Rectal smooth muscle tissue (tissue), 1 donor: ENCODE data around the gene ZNF804A.
"Not testable (repeated sequence)": the region's sequence is repeated elsewhere in the genome, so short reads cannot be mapped to it uniquely, and the experiment has no call there.

Experiments used
- H3K27ac ChIP-seq: one replicate; pipeline ENCODE4 v1.7.0; 2013; ENCODE audit warnings: low read depth, low read length, inconsistent platforms
- H3K27me3 ChIP-seq: one replicate; pipeline ENCODE4 v1.7.0; 2013; ENCODE audit warnings: low read length; ENCODE audit not compliant: control insufficient read depth, insufficient read depth
- H3K36me3 ChIP-seq: one replicate; pipeline ENCODE4 v1.7.0; 2013; ENCODE audit warnings: low read length; ENCODE audit not compliant: control insufficient read depth, insufficient read depth
- H3K4me1 ChIP-seq: one replicate; pipeline ENCODE4 v1.7.0; 2013; ENCODE audit warnings: low read length; ENCODE audit not compliant: control insufficient read depth, insufficient read depth
- H3K4me3 ChIP-seq: one replicate; pipeline ENCODE4 v1.7.0; 2013; ENCODE audit warnings: low read length
- H3K9ac ChIP-seq: one replicate; pipeline ENCODE4 v1.7.0; 2013; ENCODE audit warnings: low read length

ZNF804A gene

GRCh38 chr2:184756161-184756560 lies 157.8 kb downstream of the ZNF804A start:
- H3K27ac ChIP-seq = no peak overlapping the region
- no peak overlapping the region for H3K4me3 ChIP-seq
- H3K4me1 ChIP-seq = no peaks in the 10 kb centered on the region
- H3K27me3 ChIP-seq = no peaks in the 10 kb centered on the region
- H3K9ac ChIP-seq = no peak overlapping the region
- no peaks in the 10 kb centered on the region for H3K36me3 ChIP-seq

DNA sequence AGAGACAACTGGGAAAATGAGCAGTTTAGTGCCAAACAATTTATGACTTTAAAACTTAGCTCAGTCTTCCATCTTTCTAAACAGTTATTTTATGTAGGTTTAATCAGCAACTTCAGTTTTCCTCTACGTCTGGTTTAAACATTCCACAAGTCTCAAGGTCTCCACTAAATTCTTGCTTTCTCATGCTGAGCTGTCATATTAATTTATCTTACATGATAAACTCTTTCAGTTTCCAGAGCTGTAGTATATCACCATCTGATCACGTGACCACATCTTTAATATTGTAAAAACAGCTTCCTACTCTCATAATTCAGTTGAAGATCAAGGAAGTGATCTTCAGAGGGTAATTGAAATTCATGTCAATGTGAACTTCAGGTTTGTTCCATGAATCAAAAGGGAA lies 158.6 kb downstream of the ZNF804A start:
- Histone ChIP-seq H3K4me1 (no peaks in the 10 kb centered on the region), H3K27ac (no peak overlapping the region), H3K9ac (no peak overlapping the region), H3K27me3 (no peaks in the 10 kb centered on the region), H3K36me3 (no peaks in the 10 kb centered on the region), H3K4me3 (no peak overlapping the region)

DNA sequence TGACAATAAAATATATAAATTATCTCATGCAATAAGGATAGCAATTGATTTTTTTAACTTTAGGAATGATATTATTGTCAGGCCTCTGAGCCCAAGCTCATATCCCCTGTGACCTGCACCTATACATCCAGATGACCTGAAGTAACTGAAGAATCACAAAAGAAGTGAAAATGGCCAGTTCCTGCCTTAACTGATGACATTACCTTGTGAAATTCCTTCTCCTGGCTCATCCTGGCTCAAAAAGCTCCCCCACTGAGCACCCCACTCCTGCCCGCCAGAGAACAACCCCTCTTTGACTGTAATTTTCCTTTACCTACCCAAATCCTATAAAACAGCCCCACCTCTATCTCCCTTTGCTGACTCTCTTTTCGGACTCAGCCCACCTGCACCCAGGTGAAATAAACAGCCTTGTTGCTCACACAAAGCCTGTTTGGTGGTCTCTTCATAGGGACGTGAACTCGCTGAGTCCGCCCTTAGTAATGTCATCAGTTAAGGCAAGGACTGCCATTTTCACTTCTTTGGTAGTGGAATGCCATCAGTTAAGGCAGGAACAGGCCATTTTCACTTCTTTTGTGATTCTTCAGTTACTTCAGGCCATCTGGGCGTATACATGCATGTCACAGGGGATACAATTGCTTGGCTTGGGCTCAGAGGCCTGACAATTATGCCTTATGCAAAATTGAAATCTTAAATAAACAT lies 161.4 kb downstream of the ZNF804A start:
- H3K9ac ChIP-seq, H3K27ac ChIP-seq, H3K4me1 ChIP-seq, H3K27me3 ChIP-seq, H3K4me3 ChIP-seq, H3K36me3 ChIP-seq: not testable (repeated sequence)

GRCh38 chr2:184760931-184761330 lies 162.6 kb downstream of the ZNF804A start:
- Histone ChIP-seq H3K4me3 (no peak overlapping the region), H3K9ac (no peak overlapping the region), H3K36me3 (no peaks in the 10 kb centered on the region), H3K4me1 (no peaks in the 10 kb centered on the region), H3K27ac (no peak overlapping the region), H3K27me3 (no peaks in the 10 kb centered on the region)

GRCh38 chr2:184765112-184765895 lies 167.0 kb downstream of the ZNF804A start:
- no peak overlapping the region for H3K9ac ChIP-seq
- no peak overlapping the region for H3K27ac ChIP-seq
- no peaks in the 10 kb centered on the region for H3K36me3 ChIP-seq
- no peaks in the 10 kb centered on the region for H3K27me3 ChIP-seq
- H3K4me3 ChIP-seq = no peak overlapping the region
- no peaks in the 10 kb centered on the region for H3K4me1 ChIP-seq

- H3K27ac ChIP-seq = no peak overlapping the region
Observed at GRCh38 chr2:184767059-184767458, 168.7 kb downstream of the ZNF804A start.

DNA sequence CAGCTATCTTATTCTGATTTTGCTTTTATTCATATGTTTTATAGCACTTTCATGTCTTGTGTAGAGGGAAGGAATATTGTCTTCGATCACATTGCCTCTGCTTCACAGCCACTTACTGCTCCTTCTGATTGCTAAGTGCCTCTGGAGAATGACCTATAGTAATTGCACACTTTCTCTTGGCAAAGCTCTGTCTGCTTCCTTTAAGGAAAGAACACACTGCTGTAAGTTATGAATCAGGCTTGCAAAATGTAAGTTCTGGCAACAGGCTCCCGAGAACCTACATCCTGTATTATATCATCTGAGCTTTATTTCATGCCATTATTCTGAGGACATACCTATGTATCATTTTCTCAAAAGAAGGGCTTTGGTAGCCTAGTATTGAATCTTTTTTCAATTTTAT lies 170.7 kb downstream of the ZNF804A start:
- Histone ChIP-seq H3K4me1 (no peaks in the 10 kb centered on the region), H3K4me3 (no peak overlapping the region), H3K27ac (no peak overlapping the region), H3K27me3 (no peaks in the 10 kb centered on the region), H3K9ac (no peak overlapping the region), H3K36me3 (no peaks in the 10 kb centered on the region)

More at GRCh38 chr2:184767059-184767458, 168.7 kb downstream of the ZNF804A start:
- Histone ChIP-seq H3K36me3 (no peaks in the 10 kb centered on the region), H3K4me1 (no peaks in the 10 kb centered on the region), H3K4me3 (no peak overlapping the region), H3K27me3 (no peaks in the 10 kb centered on the region), H3K9ac (no peak overlapping the region)

- no peaks in the 10 kb centered on the region for H3K27me3 ChIP-seq
- no peaks in the 10 kb centered on the region for H3K36me3 ChIP-seq
- H3K4me1 ChIP-seq = no peaks in the 10 kb centered on the region
- H3K9ac ChIP-seq = no peak overlapping the region
- H3K27ac ChIP-seq = no peak overlapping the region
- H3K4me3 ChIP-seq = no peak overlapping the region
Observed at GRCh38 chr2:184769686-184770085, 171.4 kb downstream of the ZNF804A start.

GRCh38 chr2:184779777-184780176 lies 181.4 kb downstream of the ZNF804A start:
- Histone ChIP-seq H3K4me1 (no peaks in the 10 kb centered on the region), H3K27me3 (no peaks in the 10 kb centered on the region), H3K9ac (no peak overlapping the region), H3K36me3 (no peaks in the 10 kb centered on the region), H3K27ac (no peak overlapping the region), H3K4me3 (no peak overlapping the region)

GRCh38 chr2:184780384-184780783 lies 182.1 kb downstream of the ZNF804A start:
- Histone ChIP-seq H3K4me1 (no peaks in the 10 kb centered on the region), H3K4me3 (no peak overlapping the region), H3K27ac (no peak overlapping the region), H3K36me3 (no peaks in the 10 kb centered on the region), H3K9ac (no peak overlapping the region), H3K27me3 (no peaks in the 10 kb centered on the region)

GRCh38 chr2:184780944-184781343 lies 182.6 kb downstream of the ZNF804A start:
- no peaks in the 10 kb centered on the region for H3K4me1 ChIP-seq
- no peaks in the 10 kb centered on the region for H3K27me3 ChIP-seq
- no peak overlapping the region for H3K9ac ChIP-seq
- no peaks in the 10 kb centered on the region for H3K36me3 ChIP-seq
- H3K4me3 ChIP-seq = no peak overlapping the region
- no peak overlapping the region for H3K27ac ChIP-seq

DNA sequence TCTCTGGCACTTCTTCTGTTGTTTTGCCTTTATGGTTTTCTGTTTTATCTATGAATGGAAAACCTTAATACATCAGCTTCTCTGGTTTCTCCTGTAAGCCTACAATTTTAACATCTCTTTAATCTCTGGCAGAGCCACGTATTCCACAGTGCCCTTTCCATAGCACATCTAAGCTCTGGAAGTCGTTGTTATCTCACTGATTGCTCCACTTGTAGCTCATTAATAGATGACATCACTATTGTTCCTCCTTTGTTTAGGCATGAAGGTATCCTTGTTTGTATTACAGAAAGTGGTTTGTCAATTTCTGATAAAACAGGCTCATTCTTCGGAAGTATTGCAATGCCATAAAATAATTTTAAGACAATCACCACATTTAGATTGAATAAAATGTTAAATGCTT lies 185.2 kb downstream of the ZNF804A start:
- Histone ChIP-seq H3K4me1 (no peaks in the 10 kb centered on the region), H3K4me3 (no peak overlapping the region), H3K27ac (no peak overlapping the region), H3K9ac (no peak overlapping the region), H3K27me3 (no peaks in the 10 kb centered on the region), H3K36me3 (no peaks in the 10 kb centered on the region)

GRCh38 chr2:184793176-184793575 lies 194.8 kb downstream of the ZNF804A start:
- no peaks in the 10 kb centered on the region for H3K4me1 ChIP-seq
- H3K9ac ChIP-seq = no peak overlapping the region
- no peak overlapping the region for H3K27ac ChIP-seq
- no peaks in the 10 kb centered on the region for H3K27me3 ChIP-seq
- H3K36me3 ChIP-seq = no peaks in the 10 kb centered on the region
- H3K4me3 ChIP-seq = no peak overlapping the region
